Stimulated activated CD4-positive, alpha-beta T cell treated with anti-CD3 and anti-CD28 coated beads, Interleukin-2, amount 100 ng/mL, for 48 hours (primary cell): ENCODE results near the gene AKAP6.
"Not testable (repeated sequence)": the region's sequence is repeated elsewhere in the genome, so short reads cannot be mapped to it uniquely, and the experiment has no call there.

ENCODE experiments used
- DNase-seq, 2 donors: peaks; one replicate each; pipeline ENCODE4 v3.0.0-alpha.2; 2020

Gene AKAP6

DNA sequence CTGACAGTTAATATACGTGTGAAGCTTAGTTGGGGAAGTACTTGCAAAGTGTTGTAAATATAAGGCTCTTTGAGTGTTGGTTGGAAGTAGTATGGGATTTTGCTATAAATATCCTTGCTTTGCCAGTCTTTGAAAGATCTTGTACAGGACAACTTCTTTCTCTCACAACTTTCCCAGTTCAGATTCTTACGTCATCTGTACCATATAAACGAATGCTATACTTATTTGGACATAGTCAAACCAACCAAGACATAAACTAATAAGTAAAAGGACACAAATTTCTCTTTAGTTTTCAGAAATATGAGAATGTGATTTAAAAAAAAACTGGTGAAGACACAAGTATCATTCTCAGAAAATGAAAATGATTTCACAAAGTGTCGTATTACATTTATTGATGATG, 456.5 kb downstream of the AKAP6 start:
- no peak for DNase-seq

DNA sequence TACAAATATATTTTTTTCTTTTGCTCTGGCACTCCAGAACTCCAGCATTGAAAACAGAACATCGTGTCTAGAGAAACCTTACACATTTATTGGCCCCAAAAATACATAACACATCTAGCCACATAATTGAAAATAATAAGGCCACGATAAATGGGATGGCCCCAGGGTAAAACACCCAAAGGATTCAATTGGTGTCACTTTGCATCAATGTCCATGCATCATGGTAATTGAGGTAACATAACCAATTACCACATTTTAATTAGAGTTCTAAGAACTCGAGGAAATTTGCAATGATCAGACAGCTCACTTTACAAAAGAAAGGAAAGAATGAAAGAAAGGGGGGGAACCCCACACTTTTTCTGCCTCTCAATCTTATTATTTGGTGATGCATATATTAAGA, 457.8 kb downstream of the AKAP6 start:
- no peak for DNase-seq

DNA sequence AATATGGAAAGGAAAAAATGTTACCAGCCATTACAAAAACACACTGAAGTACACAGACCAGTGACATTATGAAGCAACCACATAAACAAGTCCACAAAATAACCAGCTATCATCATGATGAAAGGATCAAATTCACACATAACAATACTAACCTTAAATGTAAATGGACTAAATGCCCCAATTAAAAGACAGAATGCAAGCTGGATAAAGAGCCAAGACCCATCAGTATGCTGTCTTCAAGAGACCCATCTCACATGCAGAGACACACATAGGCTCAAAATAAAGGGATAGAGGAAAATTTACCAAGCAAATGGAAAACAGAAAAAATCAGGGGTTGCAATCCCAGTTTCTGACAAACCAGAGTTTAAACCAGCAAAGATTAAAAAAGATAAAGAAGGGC, 463.9 kb downstream of the AKAP6 start:
- not testable (repeated sequence) for DNase-seq

DNA sequence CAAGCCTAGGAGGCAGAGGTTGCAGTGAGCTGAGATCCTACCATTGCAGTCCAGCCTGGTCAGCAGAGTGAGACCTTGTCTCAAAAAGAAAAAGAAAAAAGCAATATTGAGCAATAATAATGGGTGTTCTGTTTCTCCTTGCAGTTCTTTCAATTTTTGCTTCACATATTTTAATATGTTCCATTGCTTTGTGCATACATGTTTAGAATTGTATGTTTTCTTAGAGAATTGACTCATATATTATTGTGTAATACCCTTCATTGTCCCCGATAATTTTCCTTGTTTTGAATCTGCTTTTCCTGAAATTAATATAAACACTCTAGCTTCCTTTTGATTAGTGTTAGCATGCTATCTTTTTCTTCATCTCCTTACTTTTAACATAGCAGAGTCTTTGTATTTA, 471.2 kb downstream of the AKAP6 start:
- no peak for DNase-seq

DNA sequence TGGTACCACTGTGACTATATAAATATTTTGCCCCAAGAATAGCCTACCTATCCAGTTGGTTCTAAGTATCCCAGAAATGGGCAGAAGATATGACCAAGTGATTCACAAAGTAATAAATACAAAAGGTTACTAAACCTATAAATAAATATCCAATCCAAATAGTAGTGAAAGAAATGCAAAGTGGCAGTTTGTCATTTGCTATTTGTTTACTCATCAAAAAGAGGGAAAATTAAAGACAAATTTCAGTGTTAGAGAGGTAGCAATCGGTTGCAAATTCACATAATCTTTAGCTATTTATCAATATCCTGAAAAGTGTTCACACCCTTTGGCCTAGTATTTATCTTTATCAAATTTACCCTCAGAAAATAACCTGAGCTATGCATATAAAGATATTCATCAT, 473.2 kb downstream of the AKAP6 start:
- DNase-seq, result no peak

DNA sequence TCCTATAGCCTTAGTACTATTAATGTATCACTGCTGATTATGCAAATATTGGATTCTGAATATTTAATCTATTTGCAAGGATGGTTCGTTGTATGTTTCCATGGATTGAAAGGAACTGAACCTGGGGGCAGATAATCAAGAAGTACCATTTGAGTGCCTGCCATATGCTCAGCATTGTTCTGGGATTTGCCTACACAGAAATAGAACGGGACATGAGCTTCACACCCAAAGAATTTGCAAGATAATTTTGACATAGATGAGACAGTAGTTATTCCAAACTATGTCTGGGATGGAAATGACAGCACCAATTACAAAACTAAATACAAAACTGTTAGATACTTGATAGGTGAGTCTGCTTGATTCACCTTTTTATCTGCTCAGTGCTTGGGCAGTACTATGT, 476.9 kb downstream of the AKAP6 start:
- no peak for DNase-seq

DNA sequence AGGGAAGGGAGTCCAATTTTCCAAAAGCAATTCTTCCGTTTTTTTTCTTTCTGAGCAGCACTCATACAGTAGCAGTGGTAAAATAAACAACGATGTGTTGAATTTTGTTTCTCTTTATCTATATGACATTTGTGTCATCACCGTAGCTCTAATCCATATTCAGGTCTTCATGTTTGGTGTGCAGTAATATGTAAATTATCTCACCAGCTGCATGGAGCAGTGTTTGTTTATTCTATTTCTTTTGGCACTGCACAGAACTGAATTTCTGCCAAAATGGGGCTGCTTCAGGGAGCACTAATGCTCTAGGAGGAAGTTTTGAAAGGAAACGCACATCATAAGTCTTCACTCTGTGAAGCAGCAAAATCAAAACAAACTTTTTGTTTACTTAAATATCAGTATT, 479.5 kb downstream of the AKAP6 start:
- no peak for DNase-seq

DNA sequence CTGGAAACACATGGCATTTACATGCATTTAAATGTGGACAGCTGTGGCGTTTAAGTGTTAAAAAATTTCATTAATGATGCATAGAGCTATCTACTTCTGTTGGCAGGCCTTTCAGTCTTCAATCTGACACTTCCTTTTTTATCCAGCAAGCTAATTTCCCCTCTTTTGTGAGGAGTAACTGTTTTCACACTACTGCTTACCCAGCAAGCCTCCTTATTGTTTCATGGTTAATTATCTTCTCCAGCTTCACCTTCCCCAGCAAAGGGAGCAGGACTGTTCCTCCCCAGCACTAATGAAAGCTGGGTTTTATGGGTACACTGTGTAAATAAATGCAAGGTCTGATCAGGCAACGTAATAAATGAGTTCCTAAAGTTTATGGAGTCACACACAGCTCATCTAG, 480.2 kb downstream of the AKAP6 start:
- no peak for DNase-seq

DNA sequence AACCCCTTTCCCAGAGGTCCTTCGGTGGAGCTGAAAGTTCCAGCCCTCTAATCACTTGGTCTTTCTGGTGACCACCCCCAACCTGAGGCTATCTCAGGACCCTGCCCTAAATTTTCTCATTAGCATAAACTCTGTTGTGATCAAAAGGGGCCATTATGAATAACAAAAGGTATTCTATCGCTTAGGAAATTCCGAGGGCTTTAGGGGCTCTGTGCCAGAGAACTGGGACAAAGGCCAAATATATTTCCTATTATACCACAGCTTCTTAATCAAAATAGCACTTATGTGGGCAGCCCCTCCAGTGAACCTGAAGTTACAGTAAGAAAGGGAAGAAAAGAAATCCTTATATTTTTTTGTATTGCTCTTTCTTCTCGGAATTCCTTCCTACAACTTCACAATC, 484.3 kb downstream of the AKAP6 start:
- DNase-seq, result no peak

DNA sequence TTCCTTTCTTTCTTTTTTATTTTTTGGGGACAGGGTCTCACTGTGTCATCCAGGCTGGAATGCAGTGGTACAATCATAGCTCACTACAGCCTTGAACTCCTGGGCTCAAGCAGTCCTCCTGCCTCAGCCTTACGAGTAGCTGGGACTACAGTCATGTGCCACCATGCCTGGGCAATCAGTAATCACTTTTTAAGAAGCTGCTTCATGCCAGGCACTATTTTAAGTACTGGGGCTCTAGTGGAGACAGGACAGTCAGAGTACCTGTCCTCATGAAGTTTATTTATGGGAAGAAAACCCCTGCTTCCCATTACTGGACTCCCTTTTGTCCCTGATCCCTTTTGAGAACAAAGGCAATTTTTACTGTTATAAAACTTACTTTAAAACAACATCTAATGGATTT, 485.6 kb downstream of the AKAP6 start:
- DNase-seq, result no peak

DNA sequence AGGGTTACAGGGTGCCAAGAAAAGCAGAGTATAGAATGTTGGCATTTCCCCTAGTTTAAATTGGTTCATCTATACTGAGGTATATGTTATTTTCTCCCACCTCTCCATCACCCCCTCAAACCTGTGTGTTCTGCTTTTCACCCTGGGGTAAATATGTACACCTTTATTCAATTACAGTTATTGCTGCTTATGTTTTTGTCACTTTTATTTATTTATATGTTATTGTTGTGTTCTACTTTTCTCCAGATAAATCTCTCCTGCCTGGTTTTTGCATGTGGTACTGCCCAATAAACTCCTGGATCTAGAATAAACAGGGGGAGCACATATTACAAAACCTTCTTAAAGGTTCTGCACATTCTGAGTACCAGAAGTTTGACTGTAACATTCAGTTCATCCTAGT, 487.5 kb downstream of the AKAP6 start:
- no peak for DNase-seq

DNA sequence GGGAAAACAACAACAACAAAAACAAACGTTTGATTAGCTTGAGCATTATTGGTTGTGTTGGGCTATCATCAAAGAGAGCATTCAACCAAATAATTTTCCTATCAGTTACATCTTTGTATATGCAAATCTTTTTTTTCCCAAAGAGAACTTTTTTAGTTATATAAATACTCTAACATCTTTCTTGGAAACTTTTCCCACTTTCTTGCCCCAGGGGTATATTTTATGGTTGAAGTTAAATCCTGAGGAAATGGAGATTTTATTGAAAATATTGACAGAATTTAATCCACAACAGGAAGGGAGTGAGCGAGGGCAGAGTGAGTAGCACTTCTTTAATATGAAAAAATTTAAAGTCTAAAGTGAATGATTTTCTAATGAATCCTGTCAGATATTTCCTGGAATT, 488.7 kb downstream of the AKAP6 start:
- DNase-seq, result no peak

DNA sequence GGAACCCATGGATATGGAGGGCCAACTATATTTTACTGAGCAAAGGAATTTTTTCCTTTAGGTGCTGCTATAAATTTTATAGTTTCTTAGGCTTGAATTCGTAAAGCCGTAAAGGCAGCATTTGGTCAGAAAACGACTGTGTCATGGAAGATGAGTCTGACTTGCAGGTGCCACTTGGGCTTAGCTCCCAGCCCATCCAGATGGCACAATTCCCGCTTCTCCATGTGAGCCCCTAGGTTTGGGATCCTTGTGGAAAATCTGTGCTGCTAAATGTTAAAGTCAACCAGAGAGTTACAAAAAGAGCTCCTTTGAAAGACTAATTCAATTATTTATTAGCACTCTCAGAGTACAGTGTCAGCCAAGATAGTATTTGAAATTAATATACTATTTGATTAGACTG, 489.5 kb downstream of the AKAP6 start:
- no peak for DNase-seq

DNA sequence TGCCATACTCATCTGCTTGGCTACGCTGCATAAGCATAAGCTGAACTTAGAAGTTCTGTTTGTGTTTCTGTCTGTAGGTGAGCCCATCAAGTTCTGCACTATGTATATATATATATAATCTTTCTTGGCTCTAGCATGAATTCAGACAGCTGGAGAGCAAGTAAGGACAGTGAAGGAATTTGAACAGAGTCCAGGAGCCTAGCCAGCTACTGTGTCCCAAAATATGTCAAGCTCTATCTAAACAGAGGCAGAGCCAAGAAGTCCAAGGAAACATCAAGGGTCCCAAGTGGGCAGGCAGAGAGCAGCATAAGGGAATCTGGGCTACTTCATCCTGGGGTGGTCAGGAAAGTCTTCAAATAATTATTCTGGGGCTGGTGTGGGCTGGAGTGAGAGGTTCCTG, 491.1 kb downstream of the AKAP6 start:
- no peak for DNase-seq

DNA sequence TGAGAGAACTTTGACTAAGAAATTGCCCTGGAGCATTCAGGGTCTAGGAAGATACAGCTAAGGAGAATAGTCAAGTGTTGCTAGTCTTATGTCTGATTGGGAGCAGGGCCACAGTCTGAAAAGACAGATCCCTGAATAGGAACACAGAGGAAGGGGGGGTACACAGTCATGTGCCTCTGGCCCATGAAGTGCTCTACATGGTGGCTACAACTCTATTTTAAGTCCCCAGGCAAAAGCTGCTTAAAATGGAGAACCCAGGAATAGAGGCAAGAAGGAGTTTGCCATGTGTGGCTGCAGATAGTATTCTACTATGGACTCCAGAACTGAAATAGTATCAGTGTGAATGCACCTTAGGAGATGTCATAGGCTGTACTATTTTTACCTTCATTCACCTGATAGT, 491.6 kb downstream of the AKAP6 start:
- no peak for DNase-seq

DNA sequence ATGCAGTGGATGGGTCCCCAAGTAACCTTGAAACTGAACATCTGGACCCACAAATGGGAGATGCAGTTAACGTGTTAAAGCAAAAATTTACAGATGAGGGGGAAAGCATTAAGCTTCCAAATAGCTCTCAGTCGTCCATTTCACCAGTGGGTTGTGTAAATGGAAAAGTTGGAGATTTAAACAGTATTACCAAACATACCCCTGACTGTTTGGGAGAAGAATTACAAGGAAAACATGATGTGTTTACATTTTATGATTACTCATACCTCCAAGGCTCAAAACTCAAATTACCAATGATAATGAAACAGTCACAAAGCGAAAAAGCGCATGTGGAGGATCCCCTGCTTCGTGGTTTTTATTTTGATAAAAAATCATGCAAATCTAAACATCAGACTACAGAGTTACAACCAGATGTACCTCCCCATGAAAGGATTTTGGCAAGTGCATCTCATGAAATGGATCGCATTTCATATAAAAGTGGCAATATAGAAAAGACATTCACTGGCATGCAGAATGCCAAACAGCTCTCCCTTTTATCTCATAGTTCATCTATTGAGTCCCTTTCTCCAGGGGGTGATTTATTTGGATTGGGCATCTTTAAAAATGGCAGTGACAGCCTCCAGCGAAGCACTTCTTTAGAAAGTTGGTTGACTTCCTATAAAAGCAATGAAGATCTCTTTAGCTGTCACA, 493.0 kb downstream of the AKAP6 start:
- no peak for DNase-seq

DNA sequence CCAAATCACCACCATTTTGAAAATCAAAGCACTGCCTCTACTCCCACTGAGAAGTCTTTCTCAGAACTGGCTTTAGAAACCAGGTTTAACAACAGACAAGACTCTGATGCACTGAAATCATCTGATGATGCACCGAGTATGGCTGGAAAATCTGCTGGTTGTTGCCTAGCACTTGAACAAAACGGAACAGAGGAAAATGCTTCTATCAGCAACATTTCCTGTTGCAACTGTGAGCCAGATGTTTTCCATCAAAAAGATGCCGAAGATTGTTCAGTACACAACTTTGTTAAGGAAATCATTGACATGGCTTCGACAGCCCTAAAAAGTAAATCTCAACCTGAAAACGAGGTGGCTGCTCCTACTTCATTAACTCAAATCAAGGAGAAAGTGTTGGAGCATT, 494.6 kb downstream of the AKAP6 start:
- DNase-seq, result no peak

DNA sequence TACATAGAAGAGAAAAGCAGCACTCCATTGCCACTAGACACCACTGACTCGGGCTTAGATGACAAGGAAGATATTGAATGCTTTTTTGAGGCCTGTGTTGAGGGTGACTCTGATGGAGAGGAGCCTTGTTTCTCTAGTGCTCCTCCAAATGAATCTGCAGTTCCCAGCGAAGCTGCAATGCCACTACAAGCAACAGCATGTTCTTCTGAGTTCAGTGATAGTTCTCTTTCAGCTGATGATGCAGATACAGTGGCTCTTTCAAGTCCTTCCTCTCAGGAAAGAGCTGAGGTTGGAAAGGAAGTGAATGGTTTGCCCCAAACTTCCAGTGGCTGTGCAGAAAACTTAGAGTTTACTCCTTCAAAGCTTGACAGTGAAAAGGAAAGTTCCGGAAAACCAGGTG, 495.1 kb downstream of the AKAP6 start:
- DNase-seq, result no peak

DNA sequence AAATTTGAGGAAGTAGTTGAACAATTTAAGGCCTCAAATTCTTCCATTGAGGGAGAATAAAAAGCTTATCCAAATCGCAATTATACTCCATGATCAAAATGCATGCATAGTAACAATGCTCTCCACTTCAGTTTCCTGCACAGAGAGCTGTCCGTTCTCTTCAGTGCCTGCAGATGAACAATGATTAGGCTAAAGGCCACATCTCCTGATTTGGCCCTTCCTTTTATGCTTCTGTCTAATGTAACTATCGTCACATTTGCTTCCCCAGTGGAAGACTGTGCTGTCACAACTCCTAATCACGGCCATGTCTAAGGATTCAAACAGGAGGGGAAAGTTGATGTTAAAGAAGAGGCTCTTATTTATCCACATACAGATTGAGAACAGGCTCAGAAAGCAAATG, 496.0 kb downstream of the AKAP6 start:
- DNase-seq, result no peak

DNA sequence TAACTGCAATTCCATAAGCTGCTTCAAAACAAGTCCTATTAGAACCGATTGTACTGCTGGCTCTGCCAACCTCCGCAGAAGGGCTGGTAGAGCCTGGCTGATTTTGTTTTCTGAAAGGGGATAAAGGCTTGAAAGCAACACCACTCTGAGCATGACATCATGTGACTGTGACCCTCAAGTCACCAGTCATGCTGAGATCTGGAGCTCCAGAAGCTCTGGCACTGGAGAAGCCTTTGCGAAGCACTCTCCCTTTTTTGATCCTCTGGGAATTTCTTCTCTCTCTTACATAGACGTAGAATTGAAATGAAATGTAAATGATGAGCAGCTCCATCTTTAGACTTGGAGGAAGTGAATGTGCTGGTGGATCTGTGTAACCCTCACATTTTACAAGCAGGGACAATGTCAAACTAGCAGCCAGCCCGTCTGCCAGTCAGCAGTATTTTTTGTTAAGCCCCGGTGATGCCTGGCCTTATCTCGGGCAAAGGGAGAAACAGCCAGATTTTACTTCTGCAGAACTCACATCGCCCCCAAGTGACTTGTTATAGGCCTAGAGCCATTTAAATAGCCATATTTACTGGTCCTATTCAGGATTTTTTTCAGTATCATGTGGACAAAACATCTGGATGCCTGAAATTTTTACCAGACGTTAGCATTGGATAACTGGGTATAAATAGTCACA, 497.4 kb downstream of the AKAP6 start:
- no peak for DNase-seq

DNA sequence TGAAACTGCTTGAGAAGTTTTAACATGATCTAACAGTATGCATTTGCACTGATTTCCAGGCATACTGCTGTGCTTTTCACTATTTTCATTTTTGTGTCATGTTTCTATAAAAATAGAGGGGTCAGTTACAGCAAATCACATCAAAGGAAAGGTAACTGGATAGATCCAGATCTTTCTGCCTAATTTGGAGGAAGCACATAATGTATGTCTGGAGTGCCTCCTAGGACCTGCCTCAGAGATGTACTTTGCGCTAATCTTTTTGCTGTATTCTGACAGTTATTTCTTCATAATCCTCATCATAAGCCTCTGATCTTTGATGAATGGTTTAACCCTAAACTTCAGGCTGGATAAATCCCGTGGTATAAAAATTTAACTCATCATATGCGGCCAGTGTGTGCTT, 498.4 kb downstream of the AKAP6 start:
- no peak for DNase-seq

DNA sequence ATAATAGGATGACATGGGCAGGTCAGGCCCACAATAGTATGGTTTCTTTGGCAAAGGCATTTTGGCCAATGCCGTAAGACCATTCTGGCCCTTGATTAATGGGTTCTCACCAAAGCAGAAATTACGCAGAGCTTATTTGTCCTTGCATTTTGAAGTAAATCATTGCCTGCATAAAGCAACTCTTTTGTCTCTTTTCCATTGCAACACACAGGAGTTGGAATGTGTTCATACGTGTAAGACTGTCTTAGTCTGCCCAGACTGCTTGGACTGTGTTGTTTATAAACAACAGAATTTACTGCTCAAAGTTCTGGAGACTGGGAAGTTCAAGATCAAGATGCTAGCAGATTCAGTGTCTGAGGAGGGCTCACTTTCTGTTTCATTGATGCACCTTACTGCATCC, 506.8 kb downstream of the AKAP6 start:
- DNase-seq, result no peak

DNA sequence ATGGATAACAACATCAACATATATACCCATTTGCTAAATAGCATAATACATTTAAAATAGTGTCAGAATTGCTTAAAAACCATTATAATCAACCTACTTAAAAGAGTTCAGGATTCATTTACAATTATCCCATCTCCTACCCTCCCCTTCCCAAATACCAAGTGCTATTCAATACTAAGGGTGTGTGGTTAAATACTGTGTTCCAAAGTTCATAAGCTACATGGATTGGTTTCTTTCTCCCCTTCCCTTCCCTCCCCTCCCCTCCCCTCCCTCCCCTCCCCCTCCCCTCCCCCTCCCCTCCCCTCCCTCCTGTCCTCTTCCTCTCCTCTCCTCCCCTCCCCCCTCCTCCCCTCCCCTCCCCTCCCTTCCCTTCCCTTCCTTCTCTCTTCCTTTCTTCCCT, 512.6 kb downstream of the AKAP6 start:
- no peak for DNase-seq

DNA sequence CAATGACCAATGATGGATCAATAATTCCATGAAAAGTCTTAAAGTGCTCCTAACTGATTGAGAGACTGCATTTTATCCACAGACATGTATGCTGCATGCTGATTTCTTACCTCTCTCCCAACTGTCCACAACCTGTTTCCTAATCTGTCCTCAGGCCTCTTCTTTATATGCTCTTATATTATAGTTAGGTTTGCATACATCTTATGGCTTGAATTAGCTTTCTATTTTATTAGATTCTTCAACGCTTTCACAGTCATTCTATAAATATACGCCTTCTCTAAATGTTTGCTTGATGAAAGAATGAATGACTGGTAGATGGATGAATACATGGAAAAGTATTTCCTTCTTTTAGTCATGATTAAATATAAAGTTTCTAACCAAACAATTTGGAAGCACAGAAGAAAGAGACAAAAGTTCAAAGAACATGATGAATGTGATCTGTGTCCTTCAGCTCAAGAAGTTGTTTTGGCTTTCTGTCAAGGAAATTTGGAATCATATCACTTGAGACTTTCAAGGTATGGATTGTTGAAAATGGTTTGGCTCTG, 517.8 kb downstream of the AKAP6 start:
- DNase-seq, result no peak

DNA sequence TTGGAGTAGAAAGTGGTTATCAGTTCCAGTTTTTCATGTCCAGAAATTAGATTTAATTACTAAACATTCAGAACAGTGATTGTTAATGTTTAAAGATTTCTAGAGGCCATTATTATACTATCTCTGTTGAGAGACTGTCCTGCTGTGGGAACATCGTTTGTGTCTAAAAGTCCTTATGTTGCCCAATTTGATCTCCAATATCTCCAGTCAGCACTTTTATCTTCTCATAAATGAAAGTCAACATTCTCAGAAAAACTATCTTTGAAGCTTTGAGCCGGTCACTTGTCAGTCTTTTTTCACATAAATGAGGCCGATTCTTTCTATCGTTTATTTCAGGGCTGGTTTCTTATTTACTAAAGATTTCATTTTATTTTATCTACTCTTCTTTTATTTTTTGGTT, 518.8 kb downstream of the AKAP6 start:
- no peak for DNase-seq
